ENCODE results near the gene DUSP1. TPM values are rescaled to one million over a fixed set of nuclear protein-coding genes. Genes with fewer than 3 reads are reported as not detected.

DUSP1 gene
- total and polyA plus RNA-seq, 2 of the 13 experiments (the other 11 are each of a cell fraction or from before 2014, with no cell fraction given): 27.1 to 55.5 TPM

DNA sequence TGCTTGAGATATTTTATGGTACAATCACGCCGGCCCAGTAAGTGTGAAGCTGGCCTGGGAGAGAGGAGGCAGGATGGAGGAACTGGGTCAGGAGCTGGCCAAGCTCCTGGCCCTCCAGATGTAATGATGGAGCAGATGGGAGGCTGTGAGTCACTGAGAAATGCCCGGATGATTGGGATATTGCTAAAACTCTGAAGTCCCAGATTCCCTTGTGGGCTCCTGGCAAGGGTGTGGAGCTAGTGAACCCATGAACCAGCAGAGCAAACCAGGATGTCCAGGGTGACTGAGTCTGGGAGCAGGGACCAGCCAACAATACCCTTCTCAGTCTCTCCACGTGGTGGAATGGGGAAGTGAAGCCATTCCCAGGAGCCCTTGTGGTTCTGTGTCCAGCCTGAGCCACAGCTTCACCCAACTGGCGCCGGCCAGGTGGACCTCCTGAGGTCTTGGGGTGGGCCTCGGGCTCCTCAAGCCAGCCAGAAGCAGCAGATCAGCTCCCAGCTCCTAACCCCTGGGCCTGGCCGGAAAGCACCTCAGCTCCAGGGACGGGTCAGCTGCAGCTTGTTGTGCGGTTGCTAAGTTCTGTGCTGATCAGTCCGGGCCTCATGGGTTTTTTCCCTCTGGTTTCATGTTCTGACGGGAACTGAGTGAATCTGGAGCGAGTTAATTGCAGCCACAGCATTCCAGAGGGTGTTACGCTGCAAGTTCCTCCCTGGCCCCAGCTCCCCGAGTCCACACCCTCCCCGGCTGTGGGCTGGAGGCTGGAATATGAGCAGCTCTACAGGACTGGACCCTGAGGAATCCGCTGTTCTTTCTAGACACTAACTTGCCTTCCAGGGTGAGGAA lies 37.6 kb downstream of the DUSP1 start:
- 18% methylated on average over 11 of the region's 17 CpGs for WGBS (ENCODE audit: low lambda C conversion rate)
- in situ Hi-C loops (cut with HindIII; ENCODE audit: extremely low pct_ligation_motif_present, low pct_unique_long_range_greater_than_20kb): loop anchor here (5.0 kb wide), 1 partner anchor 34 kb away; no protein-coding TSS in a partner anchor
- Histone ChIP-seq H3K36me3 (replicated peaks in 1 of 2; ENCODE audit: control insufficient read depth in 1 of 2, insufficient read depth in 2 of 2, low read length in 2 of 2) (no peaks in the 10 kb centered on the region), H3K27ac (ENCODE audit: extremely low read length, insufficient read depth, low read length) (peak overlapping the region; percentile 17), H3K4me1 (ENCODE audit: insufficient read depth, low read length) (peaks cover 88% of the 10 kb centered on the region), H2AFZ (ENCODE audit: low read length) (no peak overlapping the region), H3K9me3 (ENCODE audit: low read length) (no peaks in the 10 kb centered on the region), H3K4me3 (replicated peaks in 1 of 3; ENCODE audit: insufficient read depth in 1 of 3, low read depth in 2 of 3, low read length in 3 of 3) (peak overlapping the region; percentile 36 to 57 (median 37); a peak in 5 of 6 replicates), H3K79me2 (ENCODE audit: insufficient read depth, low read length) (no peaks in the 10 kb centered on the region), H4K20me1 (ENCODE audit: insufficient read depth, low read length) (no peaks in the 10 kb centered on the region), H3K4me2 (ENCODE audit: low read depth, low read length) (peak overlapping the region; percentile 82), H3K27me3 (ENCODE audit: control insufficient read depth in 1 of 2, insufficient read depth in 2 of 2, low read length in 2 of 2) (peaks cover 0 to 15% of the 10 kb centered on the region in 2 experiments; a peak in 3 of 5 replicates), H3K9ac (ENCODE audit: insufficient read depth, low read depth, low read length) (peak overlapping the region; percentile 62)
- intact Hi-C loops (cut with micrococcal nuclease; ENCODE audit: unreplicated experiment): loop anchor here (1.0 kb wide), 1 partner anchor 32 kb away; no protein-coding TSS in a partner anchor
- BruUV-seq (replicated peaks): no TSS peak
- CTCF ChIA-PET (ENCODE audit: low intra/inter-chr PET ratio, low total read pairs): no interaction called here
- POLR2A ChIA-PET: interaction anchor here (0.8 to 3.2 kb wide), 12 partner anchors 9 to 126 kb away, joined by 3 to 29 read pairs (median 4); partner anchors contain the start of gene DUSP1
- FAIRE-seq: peak; percentile 64
- peak; percentile 51 for DNase-seq (ENCODE audit: low spot score)
- ATAC-seq: peak; percentile 71
- no peak for TF ChIP-seq U2AF1 (optimal IDR thresholded peaks at IDR 0.05; ENCODE audit: low read depth, low read length)
- 0 out of 2 replicates have a peak, but pooled peaks have one; percentile 23 for TF ChIP-seq ETV6 (CRISPR knock-in tag; conservative IDR thresholded peaks at IDR 0.05)
- TF ChIP-seq ZNF292 (CRISPR knock-in tag; IDR thresholded peaks at IDR 0.05; ENCODE audit: borderline replicate concordance, low read depth): 0 out of 2 replicates have a peak, but pooled peaks have one; percentile 50
- TF ChIP-seq ZBTB1 (CRISPR knock-in tag; IDR thresholded peaks at IDR 0.05; ENCODE audit: borderline replicate concordance): no peak
- 0 out of 2 replicates have a peak, but pooled peaks have one; percentile 9 for TF ChIP-seq THAP11 (CRISPR knock-in tag; IDR thresholded peaks at IDR 0.05)
- peak; percentile 64 for TF ChIP-seq TBX2 (CRISPR knock-in tag; IDR thresholded peaks at IDR 0.05; ENCODE audit: borderline replicate concordance)
- TF ChIP-seq, protein P1, sequence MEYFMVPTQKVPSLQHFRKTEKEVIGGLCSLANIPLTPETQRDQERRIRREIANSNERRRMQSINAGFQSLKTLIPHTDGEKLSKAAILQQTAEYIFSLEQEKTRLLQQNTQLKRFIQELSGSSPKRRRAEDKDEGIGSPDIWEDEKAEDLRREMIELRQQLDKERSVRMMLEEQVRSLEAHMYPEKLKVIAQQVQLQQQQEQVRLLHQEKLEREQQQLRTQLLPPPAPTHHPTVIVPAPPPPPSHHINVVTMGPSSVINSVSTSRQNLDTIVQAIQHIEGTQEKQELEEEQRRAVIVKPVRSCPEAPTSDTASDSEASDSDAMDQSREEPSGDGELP (IDR thresholded peaks at IDR 0.05; ENCODE audit: borderline replicate concordance, low read depth): 0 out of 2 replicates have a peak, but pooled peaks have one; percentile 23
- TF ChIP-seq, protein P2, sequence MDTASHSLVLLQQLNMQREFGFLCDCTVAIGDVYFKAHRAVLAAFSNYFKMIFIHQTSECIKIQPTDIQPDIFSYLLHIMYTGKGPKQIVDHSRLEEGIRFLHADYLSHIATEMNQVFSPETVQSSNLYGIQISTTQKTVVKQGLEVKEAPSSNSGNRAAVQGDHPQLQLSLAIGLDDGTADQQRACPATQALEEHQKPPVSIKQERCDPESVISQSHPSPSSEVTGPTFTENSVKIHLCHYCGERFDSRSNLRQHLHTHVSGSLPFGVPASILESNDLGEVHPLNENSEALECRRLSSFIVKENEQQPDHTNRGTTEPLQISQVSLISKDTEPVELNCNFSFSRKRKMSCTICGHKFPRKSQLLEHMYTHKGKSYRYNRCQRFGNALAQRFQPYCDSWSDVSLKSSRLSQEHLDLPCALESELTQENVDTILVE (CRISPR knock-in tag; IDR thresholded peaks at IDR 0.05): no peak
- TF ChIP-seq, protein P3, sequence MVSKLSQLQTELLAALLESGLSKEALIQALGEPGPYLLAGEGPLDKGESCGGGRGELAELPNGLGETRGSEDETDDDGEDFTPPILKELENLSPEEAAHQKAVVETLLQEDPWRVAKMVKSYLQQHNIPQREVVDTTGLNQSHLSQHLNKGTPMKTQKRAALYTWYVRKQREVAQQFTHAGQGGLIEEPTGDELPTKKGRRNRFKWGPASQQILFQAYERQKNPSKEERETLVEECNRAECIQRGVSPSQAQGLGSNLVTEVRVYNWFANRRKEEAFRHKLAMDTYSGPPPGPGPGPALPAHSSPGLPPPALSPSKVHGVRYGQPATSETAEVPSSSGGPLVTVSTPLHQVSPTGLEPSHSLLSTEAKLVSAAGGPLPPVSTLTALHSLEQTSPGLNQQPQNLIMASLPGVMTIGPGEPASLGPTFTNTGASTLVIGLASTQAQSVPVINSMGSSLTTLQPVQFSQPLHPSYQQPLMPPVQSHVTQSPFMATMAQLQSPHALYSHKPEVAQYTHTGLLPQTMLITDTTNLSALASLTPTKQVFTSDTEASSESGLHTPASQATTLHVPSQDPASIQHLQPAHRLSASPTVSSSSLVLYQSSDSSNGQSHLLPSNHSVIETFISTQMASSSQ (IDR thresholded peaks at IDR 0.05; ENCODE audit: low read depth): no peak
- TF ChIP-seq, protein P3 (CRISPR knock-in tag; IDR thresholded peaks at IDR 0.05; ENCODE audit: borderline replicate concordance): no peak
- TF ChIP-seq, protein P4, sequence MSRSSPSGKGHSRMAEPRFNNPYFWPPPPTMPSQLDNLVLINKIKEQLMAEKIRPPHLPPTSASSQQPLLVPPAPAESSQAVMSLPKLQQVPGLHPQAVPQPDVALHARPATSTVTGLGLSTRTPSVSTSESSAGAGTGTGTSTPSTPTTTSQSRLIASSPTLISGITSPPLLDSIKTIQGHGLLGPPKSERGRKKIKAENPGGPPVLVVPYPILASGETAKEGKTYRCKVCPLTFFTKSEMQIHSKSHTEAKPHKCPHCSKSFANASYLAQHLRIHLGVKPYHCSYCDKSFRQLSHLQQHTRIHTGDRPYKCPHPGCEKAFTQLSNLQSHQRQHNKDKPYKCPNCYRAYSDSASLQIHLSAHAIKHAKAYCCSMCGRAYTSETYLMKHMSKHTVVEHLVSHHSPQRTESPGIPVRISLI (CRISPR knock-in tag; IDR thresholded peaks at IDR 0.05; ENCODE audit: borderline replicate concordance): no peak
